Chondrocyte (in vitro differentiated cells): ENCODE measurements around the gene HELZ. TPM values are rescaled to one million over a fixed set of nuclear protein-coding genes. Genes with fewer than 3 reads are reported as not detected.

ENCODE experiments used
- DNase-seq: peaks from one replicate; pipeline ENCODE4 v3.0.0; 2021; ENCODE audit warnings: mixed read lengths, low spot score
- H3K27ac Mint-ChIP-seq: one replicate; pipeline ENCODE4 v1.8.0; 2021; ENCODE audit warnings: mild to moderate bottlenecking, moderate library complexity, mixed read lengths; ENCODE audit not compliant: unreplicated experiment
- H3K27me3 Mint-ChIP-seq: 2 replicates; pipeline ENCODE4 v1.8.0; 2021; ENCODE audit warnings: low read depth, mixed read lengths
- H3K36me3 Mint-ChIP-seq: 2 replicates; pipeline ENCODE4 v1.8.0; 2021; ENCODE audit warnings: low read depth, mixed read lengths
- H3K4me1 Mint-ChIP-seq: 2 replicates; pipeline ENCODE4 v1.8.0; 2021; ENCODE audit warnings: low read depth, mild to moderate bottlenecking, mixed read lengths
- H3K4me3 Mint-ChIP-seq: one replicate; pipeline ENCODE4 v1.8.0; 2021; ENCODE audit warnings: mild to moderate bottlenecking, moderate library complexity, mixed read lengths; ENCODE audit not compliant: unreplicated experiment
- H3K9me3 Mint-ChIP-seq: 2 replicates; pipeline ENCODE4 v1.8.0; 2021; ENCODE audit warnings: low read depth, mixed read lengths
- CTCF ChIP-seq: fragments of 200-600 bp; sonication (generic); IDR thresholded peaks from 2 replicates; pipeline ENCODE4 v1.5.0; 2021; ENCODE audit warnings: antibody characterized with exemption, mild to moderate bottlenecking, moderate library complexity
- total RNA-seq: library from RNA; stranded (reverse); gene quantifications from 3 replicates; pipeline ENCODE4 v1.2.1, GENCODE V29; 2021

HELZ gene
- total RNA-seq, 1 donor from 2014 or later = 55.8 TPM

DNA sequence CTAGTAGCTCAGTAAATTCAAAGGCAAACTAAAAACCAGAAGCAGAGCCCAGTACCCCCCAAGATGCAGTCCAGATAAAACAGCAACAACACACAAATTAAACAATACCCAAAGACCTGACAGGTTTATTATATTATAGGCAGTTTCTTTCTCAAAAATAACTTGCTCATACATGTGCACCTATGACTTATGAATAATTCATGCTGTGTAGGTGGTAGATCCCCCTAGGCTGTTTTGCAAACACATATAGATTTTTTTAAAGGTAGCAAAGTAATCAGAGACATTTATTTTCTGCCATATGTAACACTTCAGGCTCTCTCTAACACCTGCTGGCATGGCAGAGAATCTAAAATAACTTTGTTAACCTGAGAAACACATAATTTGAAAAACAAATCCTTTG is 173.4 kb downstream of the HELZ start:
- no peak for DNase-seq
- TF ChIP-seq CTCF = no peak
- Mint-ChIP-seq H3K4me1 (peaks cover 6% of the 10 kb centered on the region), H3K4me3 (no peak overlapping the region), H3K27ac (no peak overlapping the region), H3K27me3 (no peaks in the 10 kb centered on the region), H3K9me3 (no peaks in the 10 kb centered on the region), H3K36me3 (peaks cover 6% of the 10 kb centered on the region)

DNA sequence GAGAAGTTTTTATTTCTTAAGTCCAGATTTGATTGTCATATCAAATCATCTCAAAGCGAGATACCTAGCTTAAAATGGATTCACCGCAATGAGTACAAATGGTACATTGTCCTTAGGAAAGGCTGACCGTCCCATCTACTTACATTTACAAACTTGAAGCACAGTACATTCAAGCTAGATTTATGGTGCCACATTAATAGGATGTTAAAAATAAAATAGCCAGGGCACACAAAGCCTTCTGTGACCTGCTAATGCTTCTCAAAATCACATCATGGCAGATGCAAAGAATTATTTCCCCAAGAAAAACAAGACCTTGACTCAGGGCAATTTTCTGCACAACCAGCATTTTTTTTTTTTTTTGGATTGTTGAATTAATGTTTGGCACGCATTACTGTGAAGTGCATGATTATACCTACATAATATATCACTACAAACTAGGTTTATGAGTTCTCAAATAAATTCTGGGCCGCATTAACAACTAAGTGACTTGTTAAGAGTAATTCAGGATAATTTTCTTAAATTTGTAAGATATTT is 175.3 kb downstream of the HELZ start:
- Mint-ChIP-seq H3K27me3 (no peaks in the 10 kb centered on the region), H3K36me3 (peaks cover 5% of the 10 kb centered on the region), H3K4me1 (no peaks in the 10 kb centered on the region), H3K9me3 (no peaks in the 10 kb centered on the region), H3K4me3 (no peak overlapping the region), H3K27ac (no peak overlapping the region)
- TF ChIP-seq CTCF = no peak
- no peak for DNase-seq

DNA sequence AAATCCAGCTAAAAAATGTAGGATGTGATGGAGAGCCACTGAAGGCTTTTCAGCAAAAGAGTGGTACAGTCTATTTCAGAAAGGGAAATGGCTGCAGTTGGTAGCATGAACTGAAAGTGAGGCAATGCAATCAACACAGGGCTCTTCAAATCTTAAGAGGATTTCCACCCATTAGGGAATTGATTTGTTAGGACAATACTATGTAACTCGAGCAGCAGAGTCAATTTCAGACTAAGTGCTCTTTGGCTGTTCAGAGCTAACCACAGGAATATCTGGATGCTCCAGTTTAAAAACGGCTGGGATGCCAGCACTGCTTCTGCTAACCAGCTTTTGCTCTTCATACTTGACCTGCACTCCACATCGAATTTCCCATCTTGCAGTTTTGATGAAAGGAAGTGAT is 176.0 kb downstream of the HELZ start:
- no peaks in the 10 kb centered on the region for H3K9me3 Mint-ChIP-seq
- H3K27me3 Mint-ChIP-seq = no peaks in the 10 kb centered on the region
- no peak overlapping the region for H3K4me3 Mint-ChIP-seq
- H3K4me1 Mint-ChIP-seq = no peaks in the 10 kb centered on the region
- peaks cover 5% of the 10 kb centered on the region for H3K36me3 Mint-ChIP-seq
- no peak for DNase-seq
- no peak overlapping the region for H3K27ac Mint-ChIP-seq
- no peak for TF ChIP-seq CTCF

GRCh38 chr17:67067571-67068482 is 177.2 kb downstream of the HELZ start:
- Mint-ChIP-seq H3K27me3 (no peaks in the 10 kb centered on the region), H3K4me3 (no peak overlapping the region), H3K4me1 (peaks cover 10% of the 10 kb centered on the region), H3K27ac (no peak overlapping the region), H3K9me3 (no peaks in the 10 kb centered on the region), H3K36me3 (peaks cover 2% of the 10 kb centered on the region)
- TF ChIP-seq CTCF = no peak
- DNase-seq = no peak

DNA sequence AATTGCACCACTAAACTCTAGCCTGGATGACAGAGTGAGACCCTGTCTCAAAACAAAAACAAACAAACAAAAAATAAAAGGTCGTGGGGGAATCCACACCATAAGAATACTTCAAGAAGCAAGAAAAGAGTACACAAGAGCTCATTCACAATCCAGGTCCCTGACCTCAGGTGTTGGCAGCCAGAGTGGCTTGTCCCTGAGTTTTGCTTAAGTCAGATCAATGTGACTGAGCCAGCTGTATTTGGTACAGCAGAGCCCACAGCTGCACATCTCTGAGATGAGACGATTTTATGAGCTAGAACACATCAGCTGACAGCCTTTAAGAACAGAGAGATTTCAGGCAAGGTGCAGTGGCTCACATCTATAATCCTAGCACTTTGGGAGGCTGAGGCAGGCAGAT is 178.3 kb downstream of the HELZ start:
- Mint-ChIP-seq H3K27ac (no peak overlapping the region), H3K4me1 (peaks cover 10% of the 10 kb centered on the region), H3K4me3 (no peak overlapping the region), H3K36me3 (no peaks in the 10 kb centered on the region), H3K27me3 (no peaks in the 10 kb centered on the region), H3K9me3 (no peaks in the 10 kb centered on the region)
- DNase-seq = no peak
- no peak for TF ChIP-seq CTCF
